Measurements from ENCODE around the gene PIP5K1C.

GRCh38 chr19:3605361-3605760 lies 94.9 kb downstream of the PIP5K1C start:
- TF ChIP-seq, protein P1, sequence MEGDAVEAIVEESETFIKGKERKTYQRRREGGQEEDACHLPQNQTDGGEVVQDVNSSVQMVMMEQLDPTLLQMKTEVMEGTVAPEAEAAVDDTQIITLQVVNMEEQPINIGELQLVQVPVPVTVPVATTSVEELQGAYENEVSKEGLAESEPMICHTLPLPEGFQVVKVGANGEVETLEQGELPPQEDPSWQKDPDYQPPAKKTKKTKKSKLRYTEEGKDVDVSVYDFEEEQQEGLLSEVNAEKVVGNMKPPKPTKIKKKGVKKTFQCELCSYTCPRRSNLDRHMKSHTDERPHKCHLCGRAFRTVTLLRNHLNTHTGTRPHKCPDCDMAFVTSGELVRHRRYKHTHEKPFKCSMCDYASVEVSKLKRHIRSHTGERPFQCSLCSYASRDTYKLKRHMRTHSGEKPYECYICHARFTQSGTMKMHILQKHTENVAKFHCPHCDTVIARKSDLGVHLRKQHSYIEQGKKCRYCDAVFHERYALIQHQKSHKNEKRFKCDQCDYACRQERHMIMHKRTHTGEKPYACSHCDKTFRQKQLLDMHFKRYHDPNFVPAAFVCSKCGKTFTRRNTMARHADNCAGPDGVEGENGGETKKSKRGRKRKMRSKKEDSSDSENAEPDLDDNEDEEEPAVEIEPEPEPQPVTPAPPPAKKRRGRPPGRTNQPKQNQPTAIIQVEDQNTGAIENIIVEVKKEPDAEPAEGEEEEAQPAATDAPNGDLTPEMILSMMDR (IDR thresholded peaks at IDR 0.05), result no peak
- no peak for TF ChIP-seq POLR2A (IDR thresholded peaks at IDR 0.05)

Measured in breast epithelium (tissue), 3 donors.